ENCODE results near the gene VWA5B2. TPM values are rescaled to one million over a fixed set of nuclear protein-coding genes. Genes with fewer than 3 reads are reported as not detected.
A peak's percentile ranks its signal among the peaks of the same experiment; 100 is the strongest.

The VWA5B2 gene
- total and polyA plus RNA-seq, 11 donors = 0.11 TPM; not detected in 10

- DNase-seq (no peak), ATAC-seq (no peak)
- H3K36me3 ChIP-seq = peaks cover 6 to 79% (median 70%) of the 10 kb centered on the region in 9 donors
- H3K27me3 ChIP-seq = no peaks in the 10 kb centered on the region
- TF ChIP-seq CTCF (IDR thresholded peaks at IDR 0.05) (no peak), POLR2A (IDR thresholded peaks at IDR 0.05) (no peak)
- peak overlapping the region; percentile 55 to 99 (median 92) for H3K4me3 ChIP-seq
- H3K9me3 ChIP-seq = no peaks in the 10 kb centered on the region
- intact Hi-C loops (cut with DNase I) = loop anchor here in 8 of 10 donors (1.0 to 10.0 kb wide), 10 partner anchors 13 to 128 kb away; partner anchors contain the start of genes EIF2B5 (in 5 of the 8), ALG3 (in 4 of the 8), EEF1AKMT4 (in 4 of the 8) and EIF4G1 (in 2 of the 8)
- H3K4me1 ChIP-seq = peaks cover 0 to 33% (median 24%) of the 10 kb centered on the region in 12 donors
- WGBS, 4 donors = 2 to 14% (median 13%) methylated on average over 3 of the region's 3 CpGs
- peak overlapping the region in 10 of 12 donors; percentile 84 to 96 (median 92) for H3K27ac ChIP-seq
Observed at GRCh38 chr3:184186902-184187207, 42.5 kb upstream of the VWA5B2 start.

- Histone ChIP-seq H3K27me3 (no peaks in the 10 kb centered on the region), H3K36me3 (peaks cover 8 to 79% (median 70%) of the 10 kb centered on the region in 9 donors), H3K27ac (no peak overlapping the region), H3K4me1 (peaks cover 0 to 33% (median 24%) of the 10 kb centered on the region in 12 donors), H3K9me3 (no peaks in the 10 kb centered on the region), H3K4me3 (no peak overlapping the region)
- WGBS, 4 donors = 85 to 89% (median 88%) methylated on average over 16 to 17 of the region's 17 CpGs
- TF ChIP-seq POLR2A (IDR thresholded peaks at IDR 0.05) = no peak
- TF ChIP-seq CTCF (IDR thresholded peaks at IDR 0.05) = no peak
- intact Hi-C loops (cut with DNase I) = loop anchor here in 8 of 10 donors (5.0 to 10.0 kb wide), 7 partner anchors 36 to 127 kb away; partner anchors contain the start of genes EIF2B5 (in 4 of the 8), ALG3 (in 3 of the 8), EEF1AKMT4 (in 3 of the 8) and EIF4G1 (in 2 of the 8)
- DNase-seq (no peak), ATAC-seq (no peak)
Observed at GRCh38 chr3:184188080-184188479, 41.3 kb upstream of the VWA5B2 start.

GRCh38 chr3:184189421-184189820 lies 40.0 kb upstream of the VWA5B2 start:
- DNase-seq = no peak
- Histone ChIP-seq H3K9me3 (no peaks in the 10 kb centered on the region), H3K36me3 (peaks cover 9 to 79% (median 70%) of the 10 kb centered on the region in 9 donors), H3K27me3 (no peaks in the 10 kb centered on the region), H3K27ac (no peak overlapping the region), H3K4me1 (peaks cover 0 to 33% (median 24%) of the 10 kb centered on the region in 12 donors), H3K4me3 (no peak overlapping the region)
- intact Hi-C loops (cut with DNase I) = loop anchor here in 8 of 10 donors (5.0 to 10.0 kb wide), 7 partner anchors 37 to 125 kb away; partner anchors contain the start of genes EIF2B5 (in 4 of the 8), ALG3 (in 3 of the 8), EEF1AKMT4 (in 3 of the 8) and EIF4G1 (in 2 of the 8)
- 89 to 93% (median 91%) methylated on average over 9 to 13 of the region's 13 CpGs for whole genome bisulfite sequencing, 4 donors
- ATAC-seq = no peak
- TF ChIP-seq POLR2A (IDR thresholded peaks at IDR 0.05) (no peak), CTCF (IDR thresholded peaks at IDR 0.05) (no peak)

- no peak overlapping the region for H3K27ac ChIP-seq
Observed at GRCh38 chr3:184192889-184193288, 36.5 kb upstream of the VWA5B2 start.

More at GRCh38 chr3:184192889-184193288, 36.5 kb upstream of the VWA5B2 start:
- WGBS, 4 donors = 94 to 96% (median 95%) methylated on average over 8 to 10 of the region's 10 CpGs
- H3K4me1 ChIP-seq = peaks cover 0 to 8% (median 3%) of the 10 kb centered on the region in 12 donors
- no peak overlapping the region for H3K4me3 ChIP-seq
- no peak for ATAC-seq
- intact Hi-C loops (cut with DNase I) = loop anchor here in 1 of 10 donors (10.0 kb wide), 1 partner anchor 52 kb away; the partner anchor contains the start of genes ALG3 and EEF1AKMT4
- H3K9me3 ChIP-seq = no peaks in the 10 kb centered on the region
- H3K27me3 ChIP-seq = no peaks in the 10 kb centered on the region
- DNase-seq = no peak
- peaks cover 9 to 89% (median 79%) of the 10 kb centered on the region in 9 donors for H3K36me3 ChIP-seq
- TF ChIP-seq CTCF (IDR thresholded peaks at IDR 0.05) (no peak), POLR2A (IDR thresholded peaks at IDR 0.05) (no peak)
